Osteocyte (in vitro differentiated cells): ENCODE measurements around the gene ENSA. TPM values are rescaled to one million over a fixed set of nuclear protein-coding genes. Genes with fewer than 3 reads are reported as not detected.

Experiments
- DNase-seq: peaks from one replicate; pipeline ENCODE4 v3.0.0; 2021; ENCODE audit warnings: mixed read lengths; ENCODE audit not compliant: unreplicated experiment; ENCODE audit errors: extremely low spot score
- H3K27ac Mint-ChIP-seq: one replicate; pipeline ENCODE4 v1.8.0; 2021; ENCODE audit warnings: mild to moderate bottlenecking, mixed read lengths; ENCODE audit not compliant: unreplicated experiment
- H3K27me3 Mint-ChIP-seq: one replicate; pipeline ENCODE4 v1.8.0; 2021; ENCODE audit warnings: mixed read lengths; ENCODE audit not compliant: unreplicated experiment
- H3K36me3 Mint-ChIP-seq: one replicate; pipeline ENCODE4 v1.8.0; 2021; ENCODE audit warnings: mixed read lengths; ENCODE audit not compliant: unreplicated experiment
- H3K4me1 Mint-ChIP-seq: one replicate; pipeline ENCODE4 v1.8.0; 2021; ENCODE audit warnings: mixed read lengths; ENCODE audit not compliant: unreplicated experiment
- H3K4me3 Mint-ChIP-seq: one replicate; pipeline ENCODE4 v1.8.0; 2021; ENCODE audit warnings: mild to moderate bottlenecking, moderate library complexity, mixed read lengths; ENCODE audit not compliant: unreplicated experiment
- H3K9me3 Mint-ChIP-seq: one replicate; pipeline ENCODE4 v1.8.0; 2021; ENCODE audit warnings: mixed read lengths; ENCODE audit not compliant: unreplicated experiment
- total RNA-seq: library from RNA; stranded (reverse); gene quantifications from 2 replicates; pipeline ENCODE4 v1.2.1, GENCODE V29; 2021
- TF ChIP-seq, protein P1 (sequence below): fragments of 200-600 bp; sonication (generic); IDR thresholded peaks from 2 replicates; pipeline ENCODE4 v1.5.0; 2021; ENCODE audit warnings: antibody characterized with exemption, mild to moderate bottlenecking, moderate library complexity

ENSA gene
- total RNA-seq, 1 donor from 2014 or later, result 116 TPM

DNA sequence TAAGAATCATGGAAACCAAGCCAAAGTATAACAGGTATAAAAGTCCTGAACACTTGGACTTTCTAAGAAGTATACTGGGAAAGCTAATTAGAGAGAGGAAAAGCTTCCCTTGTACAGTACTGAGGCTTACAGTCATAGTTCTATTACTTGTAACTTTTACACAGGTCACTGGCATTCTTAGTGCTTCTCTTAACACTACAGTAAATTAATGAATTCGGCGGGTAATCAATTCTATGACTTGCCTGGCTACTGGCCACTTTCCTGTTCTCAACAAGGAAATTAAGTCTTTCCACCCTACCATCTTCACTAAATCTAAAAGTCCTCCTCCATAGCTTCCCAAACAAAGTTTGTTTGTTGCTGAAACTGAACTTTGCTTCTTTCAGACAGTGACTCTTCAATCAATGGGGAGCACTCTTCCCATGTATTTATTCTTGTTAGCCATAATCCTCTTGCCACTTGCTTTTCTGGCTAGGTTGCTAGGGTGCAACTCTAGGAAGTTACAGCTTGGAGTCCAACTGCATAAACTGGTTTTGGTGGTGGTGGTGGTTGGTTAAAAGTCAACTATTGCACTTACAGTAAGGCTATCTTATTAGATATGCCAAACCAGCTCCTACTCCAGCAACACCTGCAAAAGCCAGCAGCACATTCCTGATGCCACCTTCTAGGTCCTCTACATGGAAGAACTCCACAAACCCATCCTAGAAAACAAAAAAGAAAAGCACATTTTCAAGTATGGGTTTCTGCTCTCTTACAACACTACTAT, 52.4 kb downstream of the ENSA start:
- peaks cover 63% of the 10 kb centered on the region for H3K36me3 Mint-ChIP-seq
- H3K4me3 Mint-ChIP-seq, result peak overlapping the region; percentile 91
- TF ChIP-seq, protein P1, sequence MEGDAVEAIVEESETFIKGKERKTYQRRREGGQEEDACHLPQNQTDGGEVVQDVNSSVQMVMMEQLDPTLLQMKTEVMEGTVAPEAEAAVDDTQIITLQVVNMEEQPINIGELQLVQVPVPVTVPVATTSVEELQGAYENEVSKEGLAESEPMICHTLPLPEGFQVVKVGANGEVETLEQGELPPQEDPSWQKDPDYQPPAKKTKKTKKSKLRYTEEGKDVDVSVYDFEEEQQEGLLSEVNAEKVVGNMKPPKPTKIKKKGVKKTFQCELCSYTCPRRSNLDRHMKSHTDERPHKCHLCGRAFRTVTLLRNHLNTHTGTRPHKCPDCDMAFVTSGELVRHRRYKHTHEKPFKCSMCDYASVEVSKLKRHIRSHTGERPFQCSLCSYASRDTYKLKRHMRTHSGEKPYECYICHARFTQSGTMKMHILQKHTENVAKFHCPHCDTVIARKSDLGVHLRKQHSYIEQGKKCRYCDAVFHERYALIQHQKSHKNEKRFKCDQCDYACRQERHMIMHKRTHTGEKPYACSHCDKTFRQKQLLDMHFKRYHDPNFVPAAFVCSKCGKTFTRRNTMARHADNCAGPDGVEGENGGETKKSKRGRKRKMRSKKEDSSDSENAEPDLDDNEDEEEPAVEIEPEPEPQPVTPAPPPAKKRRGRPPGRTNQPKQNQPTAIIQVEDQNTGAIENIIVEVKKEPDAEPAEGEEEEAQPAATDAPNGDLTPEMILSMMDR, result no peak
- peak overlapping the region; percentile 96 for H3K27ac Mint-ChIP-seq
- H3K4me1 Mint-ChIP-seq, result peaks cover 52% of the 10 kb centered on the region
- DNase-seq, result no peak
- H3K27me3 Mint-ChIP-seq, result no peaks in the 10 kb centered on the region
- no peaks in the 10 kb centered on the region for H3K9me3 Mint-ChIP-seq

DNA sequence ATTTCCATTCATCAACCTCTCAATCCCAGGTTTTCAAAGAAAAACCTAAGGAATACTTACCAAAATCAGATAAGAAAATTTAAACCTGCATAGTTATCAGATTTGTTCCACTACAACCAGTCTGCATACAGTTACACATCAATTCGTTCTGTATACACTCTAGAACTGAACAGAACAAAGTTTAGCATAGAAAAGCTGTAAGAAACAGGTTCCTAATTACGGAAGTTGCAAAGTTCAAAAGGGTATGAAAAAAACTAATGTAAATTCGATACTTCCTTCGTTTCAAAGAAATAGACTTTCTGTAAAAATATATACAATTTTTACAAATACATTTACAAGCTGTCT, 53.1 kb downstream of the ENSA start:
- H3K9me3 Mint-ChIP-seq, result no peaks in the 10 kb centered on the region
- TF ChIP-seq, protein P1, result no peak
- peak overlapping the region; percentile 91 for H3K4me3 Mint-ChIP-seq
- H3K4me1 Mint-ChIP-seq, result peaks cover 54% of the 10 kb centered on the region
- DNase-seq, result no peak
- H3K36me3 Mint-ChIP-seq, result peaks cover 65% of the 10 kb centered on the region
- H3K27ac Mint-ChIP-seq, result peak overlapping the region; percentile 80
- no peaks in the 10 kb centered on the region for H3K27me3 Mint-ChIP-seq

DNA sequence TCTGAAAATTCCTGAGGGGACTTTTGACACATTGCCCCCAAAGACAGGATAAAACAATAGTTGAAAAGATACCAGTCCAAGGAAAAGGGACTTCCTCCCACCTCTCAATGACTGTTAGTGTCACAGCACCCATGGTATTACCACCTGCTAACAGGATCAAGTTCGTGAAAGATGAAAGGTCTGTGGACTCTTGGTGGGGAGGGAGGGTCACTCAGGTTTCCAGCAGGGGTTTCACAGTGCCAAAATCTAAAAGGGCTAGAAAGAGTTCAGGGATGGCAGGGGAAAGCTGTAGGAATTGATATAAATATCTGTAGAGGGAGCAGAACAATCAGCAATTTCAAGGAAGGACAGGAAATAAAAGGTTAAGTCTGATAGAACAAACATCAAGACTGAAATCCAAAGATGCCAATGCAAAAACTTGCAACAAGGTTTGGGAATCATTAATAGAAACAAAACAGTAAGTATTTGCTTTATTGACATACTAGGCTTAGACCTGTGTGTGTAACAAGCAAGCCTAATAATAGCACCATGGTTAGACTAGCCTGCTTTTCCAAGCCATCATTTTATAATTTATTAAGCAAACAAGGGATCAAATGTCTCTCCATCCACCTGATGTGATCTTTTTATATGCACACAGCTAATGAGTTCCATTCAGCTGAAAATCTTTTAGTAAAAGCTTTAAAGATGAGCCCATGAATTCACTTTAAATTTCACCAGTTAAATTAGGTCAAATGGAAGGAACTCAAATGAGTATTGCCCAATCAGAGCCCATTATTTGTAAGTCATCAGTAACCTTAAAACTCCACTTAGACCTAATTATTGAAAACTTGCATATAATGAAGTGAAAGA, 53.7 kb downstream of the ENSA start:
- TF ChIP-seq, protein P1, result no peak
- Mint-ChIP-seq H3K9me3 (no peaks in the 10 kb centered on the region), H3K36me3 (peaks cover 70% of the 10 kb centered on the region), H3K4me3 (peak overlapping the region; percentile 91), H3K4me1 (peaks cover 59% of the 10 kb centered on the region), H3K27me3 (no peaks in the 10 kb centered on the region), H3K27ac (peak overlapping the region; percentile 80)
- DNase-seq, result no peak

DNA sequence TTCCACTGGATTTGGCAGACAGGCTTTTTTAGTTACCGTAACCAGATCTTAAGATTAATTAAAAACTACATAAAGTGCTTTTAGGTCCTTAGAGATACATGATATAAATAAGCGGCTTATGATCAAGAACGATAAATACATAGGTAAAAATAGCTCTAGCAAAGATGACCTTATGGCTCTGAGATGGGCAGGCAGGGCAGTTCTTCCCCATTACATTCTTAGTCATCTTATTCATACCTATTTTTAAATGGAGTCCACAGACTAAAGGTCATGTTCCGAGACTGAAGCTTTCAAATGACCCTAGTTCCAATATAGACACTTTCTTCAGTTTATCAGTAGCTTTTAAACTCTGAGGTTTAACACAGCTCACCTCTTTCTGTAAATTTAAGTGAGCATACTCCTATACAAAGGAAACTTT, 54.3 kb downstream of the ENSA start:
- H3K9me3 Mint-ChIP-seq, result no peaks in the 10 kb centered on the region
- TF ChIP-seq, protein P1, result no peak
- peak overlapping the region; percentile 91 for H3K4me3 Mint-ChIP-seq
- no peaks in the 10 kb centered on the region for H3K27me3 Mint-ChIP-seq
- H3K36me3 Mint-ChIP-seq, result peaks cover 76% of the 10 kb centered on the region
- no peak for DNase-seq
- peak overlapping the region; percentile 80 for H3K27ac Mint-ChIP-seq
- H3K4me1 Mint-ChIP-seq, result peaks cover 59% of the 10 kb centered on the region
